Fibroblast of lung (primary cell): Measurements from ENCODE around the gene ST8SIA6.

Experiments used
- CTCF ChIP-seq, 2 donors: IDR thresholded peaks in 1 of 2; conservative IDR thresholded peaks in 1 of 2; 1 replicate in 1 of 2; 2 replicates in 1 of 2; pipeline ENCODE4 v1.5.1; 2011 to 2012; ENCODE audit warnings: low read length in 2 of 2, control low read depth in 1 of 2, inconsistent platforms in 1 of 2, low read depth in 1 of 2, mild to moderate bottlenecking in 1 of 2
- EZH2 ChIP-seq: IDR thresholded peaks from 2 replicates; pipeline ENCODE4 v1.5.1; 2012; ENCODE audit warnings: low read length, control low read depth, mild to moderate bottlenecking; ENCODE audit errors: missing control alignments

- TF ChIP-seq CTCF (conservative IDR thresholded peaks at IDR 0.05 in 1 of 2, IDR thresholded peaks at IDR 0.05 in 1 of 2; ENCODE audit: low read depth in 1 of 2, low read length in 2 of 2) (no peak), EZH2 (no peak)
These were observed 18.3 kb upstream of the ST8SIA6 start for GRCh38 chr10:17472481-17473227.
